Astrocyte (in vitro differentiated cells and primary cell): ENCODE data around the gene HVCN1.

Source experiments
- CTCF ChIP-seq: IDR thresholded peaks from 2 replicates; pipeline ENCODE4 v1.5.1; 2011; ENCODE audit warnings: low read depth, mild to moderate bottlenecking, inconsistent platforms, low read length, moderate library complexity; ENCODE audit not compliant: insufficient read depth
- EZH2 ChIP-seq: IDR thresholded peaks from 2 replicates; pipeline ENCODE4 v1.6.1; 2012; ENCODE audit warnings: mild to moderate bottlenecking, low read length, inconsistent platforms; ENCODE audit not compliant: insufficient read depth

GRCh38 chr12:110702081-110702480 lies 13.2 kb upstream of the HVCN1 start:
- TF ChIP-seq CTCF (no peak), EZH2 (no peak)
